ENCODE measurements around the gene SGTA.

GRCh38 chr19:2767688-2768087 is 15.4 kb downstream of the SGTA start:
- TF ChIP-seq CTCF (IDR thresholded peaks at IDR 0.05 in 2 of 3, conservative IDR thresholded peaks at IDR 0.05 in 1 of 3; ENCODE audit: borderline replicate concordance in 1 of 3, insufficient read depth in 1 of 3, low read depth in 2 of 3, low read length in 2 of 3) (no peak), JUND (IDR thresholded peaks at IDR 0.05) (no peak), REST (IDR thresholded peaks at IDR 0.05; ENCODE audit: low read depth) (no peak), CEBPB (IDR thresholded peaks at IDR 0.05; ENCODE audit: low read depth) (no peak), RAD21 (IDR thresholded peaks at IDR 0.05; ENCODE audit: low read depth) (no peak), YY1 (IDR thresholded peaks at IDR 0.05; ENCODE audit: extremely low read depth, insufficient replicate concordance, low read depth, low read length) (no peak)

Data from HCT116 (cell line).